ENCODE results near the gene SEMA3B. TPM values are rescaled to one million over a fixed set of nuclear protein-coding genes. Genes with fewer than 3 reads are reported as not detected.

The SEMA3B gene
- total RNA-seq, 2 donors from 2014 or later: 71.1 to 116 TPM

GRCh38 chr3:50221411-50222168 is 47.4 kb upstream of the SEMA3B start:
- WGBS, 2 donors: 41 to 55% methylated on average over 3 to 12 of the region's 12 CpGs
- Histone ChIP-seq H3K4me1 (peaks cover 24% of the 10 kb centered on the region), H3K27ac (peak overlapping the region in 2 of 4 donors; percentile 20 to 43), H3K36me3 (replicated peaks in 1 of 2; ENCODE audit: insufficient read depth in 1 of 2, low read depth in 2 of 2) (peaks cover 0 to 17% of the 10 kb centered on the region in 2 donors), H3K9me3 (no peaks in the 10 kb centered on the region), H3K27me3 (no peaks in the 10 kb centered on the region), H3K4me3 (no peak overlapping the region)
- DNase-seq (peak in 3 of 4 donors; percentile 54 to 59 (median 59)), ATAC-seq (peak; percentile 30)
- TF ChIP-seq POLR2A (IDR thresholded peaks at IDR 0.05) (no peak), CTCF (IDR thresholded peaks at IDR 0.05) (peak in 4 of 7 experiments; percentile 31 to 46 (median 36))
- intact Hi-C loops (cut with DNase I): no loop called here

GRCh38 chr3:50222169-50222528 is 46.8 kb upstream of the SEMA3B start:
- ATAC-seq (no peak), DNase-seq (no peak)
- intact Hi-C loops (cut with DNase I): no loop called here
- no peak for TF ChIP-seq CTCF (IDR thresholded peaks at IDR 0.05)
- TF ChIP-seq POLR2A (IDR thresholded peaks at IDR 0.05): no peak
- Histone ChIP-seq H3K4me3 (no peak overlapping the region), H3K4me1 (peaks cover 29% of the 10 kb centered on the region), H3K9me3 (no peaks in the 10 kb centered on the region), H3K27ac (peak overlapping the region in 2 of 4 donors; percentile 20 to 43), H3K36me3 (replicated peaks in 1 of 2; ENCODE audit: insufficient read depth in 1 of 2, low read depth in 2 of 2) (peaks cover 0 to 15% of the 10 kb centered on the region in 2 donors), H3K27me3 (no peaks in the 10 kb centered on the region)
- WGBS, 2 donors: 56% methylated on average over 1 of the region's 1 CpG; no CpG with 5 or more reads in 1 of the 2 donors

- H3K4me1 ChIP-seq: peaks cover 43% of the 10 kb centered on the region
- no peak for DNase-seq
- no peak overlapping the region for H3K4me3 ChIP-seq
- no peaks in the 10 kb centered on the region for H3K9me3 ChIP-seq
- no peak overlapping the region for H3K27ac ChIP-seq
- H3K36me3 ChIP-seq (replicated peaks in 1 of 2; ENCODE audit: insufficient read depth in 1 of 2, low read depth in 2 of 2): peaks cover 0 to 1% of the 10 kb centered on the region in 2 donors
- H3K27me3 ChIP-seq: no peaks in the 10 kb centered on the region
- intact Hi-C loops (cut with DNase I): loop anchor here (2.0 kb wide), 1 partner anchor 30 kb away; no protein-coding TSS in a partner anchor
- no peak for TF ChIP-seq CTCF (IDR thresholded peaks at IDR 0.05)
- no peak for TF ChIP-seq POLR2A (IDR thresholded peaks at IDR 0.05)
- WGBS, 2 donors: 56 to 57% methylated on average over 5 of the region's 5 CpGs
- ATAC-seq: no peak
Observed at GRCh38 chr3:50224639-50225038, 44.3 kb upstream of the SEMA3B start.

GRCh38 chr3:50226888-50227389 is 42.0 kb upstream of the SEMA3B start:
- TF ChIP-seq POLR2A (IDR thresholded peaks at IDR 0.05) (no peak), CTCF (IDR thresholded peaks at IDR 0.05) (no peak)
- ATAC-seq (peak; percentile 11), DNase-seq (no peak)
- H3K27me3 ChIP-seq: no peaks in the 10 kb centered on the region
- intact Hi-C loops (cut with DNase I): no loop called here
- H3K4me1 ChIP-seq: peaks cover 30% of the 10 kb centered on the region
- no peaks in the 10 kb centered on the region for H3K36me3 ChIP-seq (replicated peaks in 1 of 2; ENCODE audit: insufficient read depth in 1 of 2, low read depth in 2 of 2)
- no peaks in the 10 kb centered on the region for H3K9me3 ChIP-seq
- H3K4me3 ChIP-seq: no peak overlapping the region
- peak overlapping the region in 3 of 4 donors; percentile 74 to 91 (median 90) for H3K27ac ChIP-seq
- 2 to 5% methylated on average over 15 to 37 of the region's 40 CpGs for WGBS, 2 donors
